HG03103 (cell line): ENCODE data around the gene LRIG1.

Experiments
- ATAC-seq: cut with Tn5 transposase; IDR thresholded peaks from one replicate; pipeline ENCODE4 v1.9.1; 2021; ENCODE audit warnings: low read depth; ENCODE audit not compliant: unreplicated experiment

The LRIG1 gene

DNA sequence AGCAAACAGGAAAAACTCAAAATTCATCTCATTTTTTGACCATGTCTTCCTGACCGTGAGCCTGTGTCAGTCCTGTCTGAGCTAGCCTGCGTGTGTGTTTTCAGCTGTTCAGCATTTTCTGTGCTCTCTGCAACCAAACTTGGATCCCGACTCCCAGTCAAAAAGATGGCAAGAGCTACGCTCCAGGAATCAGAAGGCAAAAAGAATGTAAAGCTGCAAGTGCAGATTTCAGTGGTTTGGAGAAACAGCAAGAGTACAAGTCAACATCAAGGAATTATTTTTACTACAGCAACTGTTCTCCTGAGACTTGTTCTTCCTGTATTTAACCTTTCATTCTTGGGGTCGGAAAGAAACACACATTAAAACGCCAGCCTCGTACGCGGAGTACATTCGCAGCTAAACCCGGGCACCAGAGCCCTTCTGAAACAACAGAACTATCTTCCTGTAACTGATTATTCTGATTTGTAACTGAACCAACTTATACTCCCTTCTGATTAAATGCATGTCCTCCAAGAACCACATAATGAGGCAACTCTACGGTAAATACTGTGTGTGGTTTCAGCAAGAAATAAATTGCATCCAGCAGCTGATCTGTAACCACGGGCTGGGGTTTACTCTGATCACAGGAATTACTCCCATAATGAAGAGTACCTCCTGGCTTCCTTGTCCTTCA lies 107.4 kb downstream of the LRIG1 start:
- ATAC-seq = peak; percentile 4

DNA sequence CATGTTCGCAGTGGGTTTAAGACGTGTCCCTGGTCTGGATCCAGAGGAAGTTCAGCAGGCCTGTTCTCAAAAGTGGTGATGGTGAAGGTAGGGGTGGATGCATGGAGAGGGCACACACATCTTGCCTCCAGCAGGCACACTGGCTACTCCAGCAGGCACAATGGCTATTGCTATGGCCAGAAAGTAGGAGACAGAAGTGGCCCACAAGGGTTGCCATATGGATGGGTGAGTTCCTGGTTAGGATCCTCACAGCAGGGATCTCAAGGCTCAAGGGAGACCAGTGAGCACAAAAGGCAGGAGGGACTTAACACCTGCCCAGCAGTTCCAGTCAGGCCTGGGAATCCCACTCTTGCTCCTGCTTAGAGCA lies 107.9 kb downstream of the LRIG1 start:
- no peak for ATAC-seq

DNA sequence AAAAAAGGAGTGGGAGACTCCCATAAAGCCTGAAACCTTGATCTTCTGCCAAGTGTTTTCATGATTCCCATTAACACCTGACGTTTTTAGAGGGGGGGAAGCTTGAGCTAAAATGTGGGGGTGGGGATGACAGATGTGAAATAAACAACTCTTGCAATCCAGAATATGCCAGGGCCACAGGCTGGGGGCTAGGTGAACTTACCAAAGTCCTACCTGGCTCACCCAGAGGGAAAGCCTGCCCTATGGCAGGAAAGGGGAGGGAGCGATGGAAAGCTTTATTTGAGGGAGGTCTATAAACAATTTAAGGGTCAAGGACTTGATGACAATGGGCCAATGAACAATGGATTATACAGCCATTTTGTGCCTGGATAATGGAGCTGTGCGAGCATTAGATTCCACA lies 108.3 kb downstream of the LRIG1 start:
- ATAC-seq = no peak

GRCh38 chr3:66390013-66390412 lies 110.8 kb downstream of the LRIG1 start:
- no peak for ATAC-seq

DNA sequence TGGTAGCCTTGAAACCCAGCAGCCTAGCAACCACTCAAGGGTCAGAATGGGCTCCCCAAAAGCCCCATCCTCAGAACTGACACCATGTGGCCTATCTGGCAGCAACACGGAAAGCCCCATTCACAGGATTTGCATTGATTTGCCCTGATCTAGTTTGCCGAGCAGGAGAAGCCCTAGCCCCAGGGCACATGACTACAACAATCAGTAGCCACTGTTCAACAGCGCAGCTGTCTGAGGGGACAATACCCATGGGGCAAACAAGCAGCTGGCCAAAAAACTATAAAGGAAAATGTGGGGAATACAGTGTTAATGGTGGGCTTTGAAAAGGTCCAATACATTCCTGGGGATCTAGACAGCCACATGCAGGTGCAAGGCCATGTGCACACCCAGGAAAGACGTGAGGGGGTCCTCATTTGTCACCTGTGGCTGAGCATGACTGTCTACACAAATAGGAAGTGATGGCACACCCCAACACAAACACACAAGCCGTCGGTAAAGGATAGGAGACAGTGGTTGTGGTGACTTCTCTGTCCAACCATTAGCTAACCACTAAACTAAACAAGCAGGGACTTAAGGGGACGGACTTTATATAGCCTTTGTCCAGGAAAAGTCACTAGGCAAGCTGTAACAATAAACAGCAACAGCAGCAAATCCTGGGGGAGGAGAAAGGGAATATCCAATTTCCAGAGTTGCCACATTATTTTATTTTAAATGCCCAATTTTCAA lies 113.7 kb downstream of the LRIG1 start:
- peak; percentile 20 for ATAC-seq

GRCh38 chr3:66386011-66386924 lies 114.6 kb downstream of the LRIG1 start:
- peak; percentile 84 for ATAC-seq

- ATAC-seq = no peak
Observed at GRCh38 chr3:66385066-66385465, 115.8 kb downstream of the LRIG1 start.

- no peak for ATAC-seq
Observed at GRCh38 chr3:66383998-66384745, 116.7 kb downstream of the LRIG1 start.

DNA sequence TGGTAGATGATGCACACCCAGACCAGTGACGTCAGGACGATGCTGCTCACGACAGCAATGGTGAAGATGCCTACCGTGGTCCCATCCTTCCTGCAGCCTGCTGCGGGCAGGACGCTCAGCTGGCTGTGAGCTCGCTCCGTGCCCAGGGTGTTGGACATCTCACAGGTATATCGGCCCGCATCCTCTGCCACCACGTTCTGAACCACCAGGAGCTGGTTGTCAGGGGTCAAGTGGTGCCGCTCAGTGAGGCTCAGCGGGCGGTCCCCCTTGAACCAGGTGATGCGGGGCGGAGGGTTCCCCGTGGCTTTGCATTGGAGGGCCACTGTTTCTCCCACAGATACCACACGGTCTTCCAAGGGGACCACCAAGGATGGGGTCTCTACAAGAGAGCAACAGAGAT lies 117.8 kb downstream of the LRIG1 start:
- no peak for ATAC-seq

DNA sequence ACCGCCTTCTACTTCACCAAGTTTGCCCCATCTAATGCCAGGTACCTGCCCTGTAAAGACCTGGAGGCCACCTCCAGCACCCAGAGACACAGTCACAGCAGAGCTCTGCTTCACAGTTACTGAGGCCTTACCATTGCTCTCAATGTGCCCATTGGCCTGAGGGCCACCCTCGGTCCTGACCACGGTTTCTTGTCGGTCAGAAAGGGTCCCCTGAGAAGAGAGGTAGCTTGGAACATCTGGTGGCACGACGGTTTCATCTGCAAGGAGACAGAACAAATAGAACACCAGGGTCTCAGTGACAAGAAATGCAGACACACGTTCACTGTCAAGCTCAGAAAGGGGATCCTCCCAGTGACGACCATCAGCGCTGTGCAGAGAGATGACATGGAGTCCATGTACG lies 118.7 kb downstream of the LRIG1 start:
- ATAC-seq = no peak

DNA sequence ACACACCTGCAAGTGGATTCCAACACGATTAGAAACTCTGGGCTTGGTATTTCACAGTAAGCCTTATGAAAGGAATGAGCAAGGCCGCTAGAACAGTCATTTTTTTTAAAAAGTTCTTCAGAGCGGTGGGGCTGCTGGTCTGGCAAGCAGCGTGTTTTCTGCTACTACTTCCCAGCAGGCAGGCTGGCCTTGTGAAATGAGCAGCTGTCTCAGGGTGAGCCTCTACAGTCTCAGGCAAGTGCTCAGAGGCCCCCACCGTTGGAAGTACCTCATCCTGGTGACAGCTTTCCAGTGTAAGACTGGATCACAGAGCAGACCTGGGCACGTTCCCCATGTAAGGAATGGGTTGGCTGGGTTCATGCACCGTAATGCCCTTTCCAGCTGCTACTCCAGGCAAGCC lies 119.2 kb downstream of the LRIG1 start:
- ATAC-seq = no peak

GRCh38 chr3:66380200-66380932 lies 120.5 kb downstream of the LRIG1 start:
- ATAC-seq = no peak

DNA sequence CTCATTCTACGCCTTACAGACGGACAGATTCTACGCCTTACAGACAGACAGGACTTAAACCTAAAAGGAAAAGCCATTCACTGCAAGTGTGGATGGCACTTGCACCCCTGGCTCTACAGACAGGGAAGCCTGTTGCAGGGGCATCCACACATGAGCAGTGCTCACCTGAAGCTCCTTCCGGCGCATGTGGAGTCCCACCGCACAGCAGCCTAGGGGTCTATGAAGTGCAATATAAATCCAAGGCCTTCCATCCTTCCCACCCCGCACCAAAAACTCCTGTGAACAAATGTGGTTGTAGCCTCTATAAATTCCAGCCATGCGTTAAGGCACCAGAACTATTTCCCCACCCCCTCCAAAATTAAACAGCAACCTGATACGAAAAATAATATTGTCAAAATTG lies 121.3 kb downstream of the LRIG1 start:
- no peak for ATAC-seq

DNA sequence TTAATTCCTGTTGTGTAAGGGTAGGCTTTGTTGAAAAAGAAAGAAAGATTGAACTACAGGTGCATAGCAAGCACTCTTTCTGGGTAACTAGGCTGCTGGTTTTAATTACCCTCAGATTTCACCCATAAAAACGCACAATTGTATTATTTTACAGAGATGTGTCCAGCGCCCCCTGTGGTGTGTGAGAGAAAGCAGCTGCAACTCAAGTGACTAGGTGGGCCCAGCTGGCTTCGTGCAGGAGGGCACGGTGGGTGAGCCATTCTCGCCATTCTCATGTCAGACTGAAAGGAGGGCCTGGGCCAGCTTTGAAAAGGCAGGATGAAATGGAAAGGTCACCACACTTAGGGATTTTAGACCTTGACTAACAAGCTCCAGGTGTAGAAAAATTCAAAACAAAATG lies 122.6 kb downstream of the LRIG1 start:
- ATAC-seq = no peak

- no peak for ATAC-seq
Observed at GRCh38 chr3:66377800-66378199, 123.0 kb downstream of the LRIG1 start.

- no peak for ATAC-seq
Observed at GRCh38 chr3:66376568-66376967, 124.3 kb downstream of the LRIG1 start.

DNA sequence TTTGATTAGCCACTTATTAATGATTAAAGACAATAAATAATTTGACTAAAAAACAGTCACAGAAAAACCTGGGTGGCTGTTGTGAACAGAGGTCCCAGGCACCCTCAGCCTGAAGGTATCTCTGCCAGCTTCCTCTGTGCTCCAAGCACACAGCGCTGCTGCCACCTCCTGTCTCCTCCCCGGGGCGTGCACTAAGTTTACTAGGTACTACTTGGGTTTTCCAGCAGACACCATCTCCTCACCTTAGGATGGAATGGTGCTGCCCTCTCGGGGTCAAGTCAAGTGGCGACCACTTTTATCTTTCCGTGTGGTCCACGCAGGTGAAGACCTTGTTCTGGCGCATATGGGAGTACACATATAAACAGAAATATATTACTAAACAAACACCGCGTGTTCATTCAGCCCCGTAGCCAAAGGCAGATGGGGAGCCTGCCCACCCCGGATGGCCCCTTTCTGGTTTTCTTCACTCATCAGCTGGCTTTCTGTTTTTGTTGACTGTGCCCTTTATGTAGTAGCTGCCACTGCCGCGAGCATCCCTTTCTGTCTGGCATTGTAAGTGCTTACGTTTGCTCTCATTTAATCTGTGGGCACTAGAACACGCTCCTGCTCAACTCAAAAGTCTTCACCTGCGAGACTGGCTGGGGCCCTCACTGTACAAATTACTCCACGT lies 128.0 kb downstream of the LRIG1 start:
- peak; percentile 59 for ATAC-seq

DNA sequence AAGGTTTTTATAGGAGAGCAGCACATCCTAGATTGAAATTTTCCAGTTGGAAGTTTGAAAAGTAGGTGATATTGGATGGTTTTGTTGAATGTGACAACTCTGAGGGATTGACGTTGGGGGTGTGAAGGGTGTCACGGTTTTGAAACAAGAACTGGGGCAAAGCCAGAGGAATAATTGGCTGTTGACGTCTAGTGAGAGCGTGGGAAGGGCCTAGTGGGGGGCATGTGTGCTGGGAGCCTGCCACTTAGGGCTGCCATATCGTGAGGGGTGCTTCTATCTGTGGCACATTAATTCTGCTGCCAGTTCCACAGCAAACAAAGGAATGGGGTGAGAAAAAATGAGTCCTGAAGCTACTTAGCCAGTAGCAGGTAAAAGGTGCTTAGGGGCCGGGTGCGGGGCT lies 129.4 kb downstream of the LRIG1 start:
- no peak for ATAC-seq

GRCh38 chr3:66370179-66370578 lies 130.6 kb downstream of the LRIG1 start:
- no peak for ATAC-seq
